Right cardiac atrium (tissue), 5 donors: ENCODE measurements around the gene EFCAB5. TPM values are rescaled to one million over a fixed set of nuclear protein-coding genes. Genes with fewer than 3 reads are reported as not detected.
"Not testable (repeated sequence)": the region's sequence is repeated elsewhere in the genome, so short reads cannot be mapped to it uniquely, and the experiment has no call there.

Experiments
- ATAC-seq, 2 donors: fragments of 200-7000 bp; cut with Tn5 transposase; one replicate each; pipeline versions ENCODE4 v1.8.0 to v1.9.1; 2020; ENCODE audit warnings: moderate library complexity in 2 of 2, mild to moderate bottlenecking in 1 of 2
- DNase-seq, 3 donors: peaks; one replicate each; pipeline ENCODE4 v3.0.0-alpha.2; 2020
- H3K27ac ChIP-seq: one replicate; pipeline ENCODE4 v1.5.1; 2013; ENCODE audit warnings: mild to moderate bottlenecking, low read length, control low read depth, moderate library complexity
- H3K27me3 ChIP-seq: one replicate; pipeline ENCODE4 v1.6.1; 2013; ENCODE audit not compliant: control insufficient read depth, insufficient read depth
- H3K4me1 ChIP-seq: one replicate; pipeline ENCODE4 v1.6.1; 2013; ENCODE audit warnings: low read length; ENCODE audit not compliant: control insufficient read depth, insufficient read depth
- H3K4me3 ChIP-seq: one replicate; pipeline ENCODE4 v1.5.1; 2013; ENCODE audit warnings: low read length, control low read depth
- H3K9me3 ChIP-seq: one replicate; pipeline ENCODE4 v1.6.1; 2013; ENCODE audit warnings: low read length; ENCODE audit not compliant: control insufficient read depth
- WGBS: extraction: QIAGEN DNeasy Blood & Tissue Kit; methylation state at CpG from one replicate; pipeline ENCODE4 v1.1.7; 2013; 5-methylcytosine and 5-hydroxymethylcytosine counted together
- intact Hi-C, 4 donors: fragments of 100-400 bp; cut with DNase I; formaldehyde crosslinking; loops; one replicate each; pipeline versions ENCODE4 v1.11.0 to v1.14.0; 2022 to 2023
- polyA plus RNA-seq: library from polyadenylated mRNA; stranded (reverse); fragments of 200-250 nt; gene quantifications from one replicate; pipeline ENCODE4 v1.2.3, GENCODE V29; 2013
- total RNA-seq, 4 donors: library from RNA; stranded (reverse); fragmentation: NEBNext Ultra II Directional; extraction: Animal tissue kit (Norgen Biotek cat#: 25700); gene quantifications; one replicate each; pipeline ENCODE4 v1.2.1, GENCODE V29; 2021
- donor health status: healthy with polysubstance abuse.
- donor health status: DM: no; HTN: yes; CAD: no.
- donor health status: DM: no; HTN: no; CAD: no.
- donor health status: DM: no; HTN: yes; CAD: no; lungs with severe emphysema.
- donor health status: DM: yes; HTN: yes; CAD: no.

Gene EFCAB5
- total and polyA plus RNA-seq, 5 donors = 0.18 to 1.1 (median 0.45) TPM; not detected in 1

GRCh38 chr17:29936724-29937123, 4.7 kb upstream of the EFCAB5 start:
- DNase-seq = no peak
- intact Hi-C loops = no loop called here
- H3K27me3 ChIP-seq = no peaks in the 10 kb centered on the region
- ATAC-seq = no peak
- WGBS = 67% methylated on average over 2 of the region's 2 CpGs
- no peak overlapping the region for H3K4me3 ChIP-seq
- H3K4me1 ChIP-seq = no peaks in the 10 kb centered on the region
- H3K27ac ChIP-seq = no peak overlapping the region
- no peaks in the 10 kb centered on the region for H3K9me3 ChIP-seq

GRCh38 chr17:29945281-29945680, 3.8 kb downstream of the EFCAB5 start:
- ATAC-seq (no peak), DNase-seq (no peak)
- 87% methylated on average over 2 of the region's 2 CpGs for WGBS
- no peaks in the 10 kb centered on the region for H3K9me3 ChIP-seq
- no peak overlapping the region for H3K27ac ChIP-seq
- no peaks in the 10 kb centered on the region for H3K27me3 ChIP-seq
- no peak overlapping the region for H3K4me3 ChIP-seq
- H3K4me1 ChIP-seq = no peaks in the 10 kb centered on the region
- intact Hi-C loops = no loop called here

GRCh38 chr17:29948448-29949215, 7.2 kb downstream of the EFCAB5 start:
- no peak overlapping the region for H3K27ac ChIP-seq
- no peaks in the 10 kb centered on the region for H3K4me1 ChIP-seq
- intact Hi-C loops = no loop called here
- H3K4me3 ChIP-seq = no peak overlapping the region
- H3K9me3 ChIP-seq = no peaks in the 10 kb centered on the region
- no peaks in the 10 kb centered on the region for H3K27me3 ChIP-seq
- WGBS = 50% methylated on average over 3 of the region's 3 CpGs
- DNase-seq = no peak
- ATAC-seq = no peak

GRCh38 chr17:29949696-29950095, 8.3 kb downstream of the EFCAB5 start:
- Histone ChIP-seq H3K27ac (no peak overlapping the region), H3K9me3 (no peaks in the 10 kb centered on the region), H3K27me3 (no peaks in the 10 kb centered on the region), H3K4me1 (no peaks in the 10 kb centered on the region), H3K4me3 (no peak overlapping the region)
- intact Hi-C loops = no loop called here
- ATAC-seq (no peak), DNase-seq (no peak)

GRCh38 chr17:29954405-29954804, 13.0 kb downstream of the EFCAB5 start:
- intact Hi-C loops = no loop called here
- H3K4me1 ChIP-seq = no peaks in the 10 kb centered on the region
- H3K4me3 ChIP-seq = no peak overlapping the region
- H3K27ac ChIP-seq = no peak overlapping the region
- ATAC-seq (no peak), DNase-seq (no peak)
- H3K27me3 ChIP-seq = no peaks in the 10 kb centered on the region
- 83% methylated on average over 4 of the region's 4 CpGs for WGBS
- H3K9me3 ChIP-seq = no peaks in the 10 kb centered on the region

- intact Hi-C loops = no loop called here
- DNase-seq = no peak
- Histone ChIP-seq H3K27ac (no peak overlapping the region), H3K4me1 (no peaks in the 10 kb centered on the region), H3K4me3 (no peak overlapping the region), H3K9me3 (no peaks in the 10 kb centered on the region), H3K27me3 (no peaks in the 10 kb centered on the region)
- ATAC-seq = no peak
Observed at GRCh38 chr17:29956225-29956624, 14.8 kb downstream of the EFCAB5 start.

- H3K9me3 ChIP-seq, H3K27ac ChIP-seq, H3K4me3 ChIP-seq, DNase-seq, H3K27me3 ChIP-seq, intact Hi-C loops, ATAC-seq, H3K4me1 ChIP-seq: not testable (repeated sequence)
- WGBS = 98% methylated on average over 1 of the region's 1 CpG
Observed at GRCh38 chr17:29957488-29957887, 16.1 kb downstream of the EFCAB5 start.

GRCh38 chr17:29958947-29959657, 17.7 kb downstream of the EFCAB5 start:
- intact Hi-C loops = no loop called here
- no peak overlapping the region for H3K4me3 ChIP-seq
- 88% methylated on average over 4 of the region's 4 CpGs for WGBS

GRCh38 chr17:29959658-29960337, 18.4 kb downstream of the EFCAB5 start:
- Histone ChIP-seq H3K27me3 (no peaks in the 10 kb centered on the region), H3K27ac (no peak overlapping the region), H3K4me3 (no peak overlapping the region), H3K9me3 (no peaks in the 10 kb centered on the region), H3K4me1 (no peaks in the 10 kb centered on the region)
- 68% methylated on average over 4 of the region's 4 CpGs for WGBS
- no peak for ATAC-seq
- intact Hi-C loops = no loop called here
- DNase-seq = no peak

More at GRCh38 chr17:29958947-29959657, 17.7 kb downstream of the EFCAB5 start:
- ATAC-seq (no peak), DNase-seq (no peak)
- Histone ChIP-seq H3K9me3 (no peaks in the 10 kb centered on the region), H3K4me1 (no peaks in the 10 kb centered on the region), H3K27ac (no peak overlapping the region), H3K27me3 (no peaks in the 10 kb centered on the region)

- no peaks in the 10 kb centered on the region for H3K4me1 ChIP-seq
- H3K27me3 ChIP-seq = no peaks in the 10 kb centered on the region
- H3K4me3 ChIP-seq = no peak overlapping the region
- intact Hi-C loops = no loop called here
- H3K27ac ChIP-seq = no peak overlapping the region
- WGBS = 87% methylated on average over 2 of the region's 2 CpGs
- no peak for DNase-seq
- no peak for ATAC-seq
- H3K9me3 ChIP-seq = no peaks in the 10 kb centered on the region
Observed at GRCh38 chr17:29962656-29963055, 21.2 kb downstream of the EFCAB5 start.

GRCh38 chr17:29968271-29968670, 26.8 kb downstream of the EFCAB5 start:
- H3K9me3 ChIP-seq = no peaks in the 10 kb centered on the region
- H3K27ac ChIP-seq = no peak overlapping the region
- no peaks in the 10 kb centered on the region for H3K4me1 ChIP-seq
- no peak overlapping the region for H3K4me3 ChIP-seq
- intact Hi-C loops = no loop called here
- WGBS = 84% methylated on average over 5 of the region's 5 CpGs
- DNase-seq (no peak), ATAC-seq (no peak)
- H3K27me3 ChIP-seq = no peaks in the 10 kb centered on the region
